Right lung (tissue), 5 donors: Measurements from ENCODE around the gene RUFY1. TPM values are rescaled to one million over a fixed set of nuclear protein-coding genes. Genes with fewer than 3 reads are reported as not detected.
"Not testable (repeated sequence)": the region's sequence is repeated elsewhere in the genome, so short reads cannot be mapped to it uniquely, and the experiment has no call there.

Source experiments
- DNase-seq, 2 donors: peaks; one replicate each; pipeline ENCODE4 v3.0.0-alpha.2; 2013
- polyA plus RNA-seq, 5 donors: library from polyadenylated mRNA; unstranded; fragments of 120-200 nt; gene quantifications; one replicate each; pipeline versions ENCODE4 v1.2.1 to v1.2.3, GENCODE V29; 2013; ENCODE audit warnings: inconsistent platforms in 1 of 5, low replicate concordance in 1 of 5; ENCODE audit not compliant: insufficient read length in 5 of 5, insufficient read depth in 1 of 5

Gene RUFY1
- polyA plus RNA-seq, 5 donors: 68.9 to 92.5 (median 77.2) TPM

DNA sequence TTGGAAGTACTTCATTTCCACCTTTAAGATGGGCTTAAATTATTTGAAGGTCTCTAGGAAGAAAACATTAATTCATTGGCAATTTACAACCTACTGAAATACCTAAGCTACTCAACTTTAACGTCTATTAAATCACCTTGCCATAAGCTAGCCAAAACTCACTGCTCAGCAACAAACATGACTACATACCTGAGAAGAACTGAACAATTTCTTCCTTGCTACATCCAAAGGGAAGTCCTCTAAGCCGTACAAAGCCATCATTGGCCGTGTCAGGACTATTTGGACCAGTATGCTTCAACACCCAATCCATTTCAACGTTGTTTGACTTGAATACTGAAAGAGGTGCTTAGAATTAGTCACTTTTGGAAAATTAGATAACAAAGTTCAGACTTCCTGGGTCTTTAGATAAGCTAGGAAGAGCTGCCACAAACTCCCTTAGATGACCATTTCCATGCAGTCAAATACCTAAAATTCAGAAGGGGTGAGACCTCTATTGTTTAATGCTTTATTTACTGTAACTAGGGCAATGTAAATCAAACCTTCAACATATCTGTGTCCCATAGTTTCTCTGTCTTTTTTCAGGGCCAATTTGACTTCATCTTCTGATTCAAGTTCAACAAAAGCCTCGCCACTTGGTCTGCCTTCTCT lies 70.5 kb downstream of the RUFY1 start:
- no peak for DNase-seq

DNA sequence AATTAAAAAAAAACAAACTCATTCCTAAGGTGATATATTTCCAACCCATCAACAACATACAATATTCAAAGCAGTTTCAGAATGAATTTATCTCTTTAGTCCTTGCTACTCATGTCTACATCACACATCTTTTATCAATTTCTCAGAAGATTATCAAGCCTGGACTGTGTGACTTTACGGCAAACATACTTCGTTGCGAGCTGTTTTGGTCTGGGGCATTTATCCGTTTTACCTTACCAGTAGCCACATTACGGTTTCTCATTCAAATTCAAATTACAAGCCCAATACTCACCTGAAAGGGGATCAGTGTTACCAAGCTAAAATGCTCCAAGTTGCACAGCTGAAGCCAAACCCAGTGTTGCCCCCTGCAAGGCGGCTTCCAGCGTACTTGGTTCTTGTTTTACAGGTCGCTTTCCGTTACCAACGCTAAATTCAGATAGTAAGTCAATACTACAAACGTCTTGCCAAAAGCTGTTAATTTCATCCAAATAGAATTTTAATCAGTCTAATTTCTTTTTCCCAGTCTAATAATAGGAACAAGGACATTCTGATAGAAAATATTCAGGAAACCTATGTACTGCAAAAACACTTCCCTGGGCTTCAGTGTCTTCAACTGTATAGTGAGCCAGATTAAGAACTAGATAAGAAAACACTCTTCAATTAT lies 71.3 kb downstream of the RUFY1 start:
- no peak for DNase-seq

DNA sequence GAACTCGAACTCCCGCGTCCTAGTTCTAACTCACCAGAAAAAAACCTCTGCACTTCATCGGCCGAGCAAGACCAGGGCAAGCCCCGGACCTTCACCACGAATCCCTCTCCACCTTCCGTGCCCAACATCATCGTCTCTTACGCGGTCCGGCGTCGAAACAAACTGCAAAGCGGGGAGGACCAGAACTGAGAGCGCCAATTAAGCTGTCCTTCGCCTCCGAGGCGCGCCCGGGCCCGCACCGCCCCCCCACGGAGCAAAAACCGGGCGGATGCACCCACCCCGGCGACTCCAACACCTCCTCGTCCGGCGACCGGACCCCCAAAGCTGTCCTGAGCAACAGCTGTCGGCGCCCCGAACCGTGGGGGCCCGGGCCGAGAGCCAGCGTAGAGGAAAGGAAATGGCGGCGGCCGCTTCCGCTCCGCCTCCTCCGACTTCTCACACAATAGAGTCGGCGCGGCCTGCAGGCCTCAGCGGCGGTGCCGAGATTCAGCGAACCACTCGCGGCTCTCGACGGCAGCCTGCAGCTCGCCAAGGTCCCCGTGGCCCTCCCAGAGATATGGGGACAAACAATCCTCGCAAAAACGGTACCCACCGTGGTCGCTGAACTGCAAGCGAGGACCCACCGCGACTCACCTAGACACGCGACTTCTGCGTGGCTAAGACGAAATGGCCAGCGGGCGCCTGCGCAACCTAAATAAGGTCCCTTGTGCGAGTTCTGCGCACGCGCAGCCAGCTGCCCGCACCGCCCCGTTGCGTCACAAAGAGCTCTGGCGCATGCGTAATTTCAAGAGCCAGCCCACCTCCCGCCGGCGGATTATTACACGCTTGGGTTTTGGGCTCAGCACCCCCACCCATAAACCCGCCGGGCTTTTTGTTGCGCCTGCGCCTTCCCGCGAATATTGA lies 72.9 kb downstream of the RUFY1 start, which contains the start of gene HNRNPH1:
HNRNPH1 (minus strand) TSS at position 669 of the 903 bp plus-strand sequence; CDS start at position 131, 538 bp downstream.
- DNase-seq: peak; percentile 99 to 100

DNA sequence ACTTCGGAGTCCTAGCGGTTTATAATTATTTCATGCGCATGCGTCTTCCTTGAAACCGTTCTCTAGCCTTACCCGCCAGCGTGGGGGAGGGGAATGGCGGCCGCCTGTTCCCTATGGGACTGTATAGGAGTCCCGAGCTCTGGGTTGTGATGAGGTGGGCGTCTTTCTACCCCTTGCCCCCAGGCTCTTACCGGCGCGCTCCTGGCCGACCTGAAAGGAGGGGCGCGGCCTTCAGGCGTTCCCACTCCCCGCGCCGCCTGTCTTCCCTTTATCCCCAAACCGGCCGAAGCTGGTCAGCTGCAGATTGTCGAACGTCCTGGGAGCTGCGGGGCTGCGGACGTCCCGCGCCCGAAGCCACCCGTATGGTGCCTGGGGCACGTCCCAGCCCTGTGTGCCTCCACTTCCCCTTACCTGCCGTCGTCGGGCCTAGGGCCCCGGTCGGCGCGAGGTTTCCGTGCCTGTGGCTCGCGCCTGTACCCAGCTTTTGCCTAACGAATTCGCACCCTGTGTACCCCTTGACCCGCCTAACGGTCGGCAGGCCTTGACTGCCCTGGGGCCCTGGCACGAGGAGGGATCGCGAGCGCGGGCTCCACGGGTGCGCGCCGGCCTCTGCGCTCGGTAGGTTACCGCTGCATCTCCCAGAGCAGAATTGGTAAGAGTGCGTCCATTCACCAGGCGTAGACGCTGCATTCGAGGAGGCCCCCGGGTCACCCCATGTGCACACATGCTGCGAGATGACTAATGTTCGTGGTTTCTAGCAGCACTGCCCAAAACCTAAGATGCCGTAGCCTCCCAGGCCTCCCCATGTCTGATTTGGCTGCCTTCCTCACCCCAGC lies 73.8 kb downstream of the RUFY1 start:
- no peak for DNase-seq

DNA sequence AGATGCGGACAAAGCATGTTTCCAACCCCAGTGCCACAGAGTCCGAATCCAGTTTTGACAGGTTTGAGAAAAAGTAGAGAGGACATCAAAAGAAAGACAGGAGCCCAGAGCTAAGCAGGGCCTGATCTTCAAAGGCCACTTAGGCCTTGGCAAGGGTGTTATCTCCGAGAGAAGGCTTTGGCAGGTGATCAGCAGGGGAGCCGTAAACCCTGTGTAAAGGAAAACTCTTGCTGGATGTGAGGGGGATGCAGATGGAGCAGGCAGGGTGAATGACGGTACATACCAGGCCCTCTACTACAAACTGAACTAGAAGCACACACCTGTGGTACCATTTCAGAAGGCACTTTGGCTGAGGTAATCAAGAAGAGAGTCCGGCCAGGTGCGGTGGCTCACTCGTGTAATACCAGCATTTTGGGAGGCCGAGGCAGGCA lies 74.5 kb downstream of the RUFY1 start:
- no peak for DNase-seq

DNA sequence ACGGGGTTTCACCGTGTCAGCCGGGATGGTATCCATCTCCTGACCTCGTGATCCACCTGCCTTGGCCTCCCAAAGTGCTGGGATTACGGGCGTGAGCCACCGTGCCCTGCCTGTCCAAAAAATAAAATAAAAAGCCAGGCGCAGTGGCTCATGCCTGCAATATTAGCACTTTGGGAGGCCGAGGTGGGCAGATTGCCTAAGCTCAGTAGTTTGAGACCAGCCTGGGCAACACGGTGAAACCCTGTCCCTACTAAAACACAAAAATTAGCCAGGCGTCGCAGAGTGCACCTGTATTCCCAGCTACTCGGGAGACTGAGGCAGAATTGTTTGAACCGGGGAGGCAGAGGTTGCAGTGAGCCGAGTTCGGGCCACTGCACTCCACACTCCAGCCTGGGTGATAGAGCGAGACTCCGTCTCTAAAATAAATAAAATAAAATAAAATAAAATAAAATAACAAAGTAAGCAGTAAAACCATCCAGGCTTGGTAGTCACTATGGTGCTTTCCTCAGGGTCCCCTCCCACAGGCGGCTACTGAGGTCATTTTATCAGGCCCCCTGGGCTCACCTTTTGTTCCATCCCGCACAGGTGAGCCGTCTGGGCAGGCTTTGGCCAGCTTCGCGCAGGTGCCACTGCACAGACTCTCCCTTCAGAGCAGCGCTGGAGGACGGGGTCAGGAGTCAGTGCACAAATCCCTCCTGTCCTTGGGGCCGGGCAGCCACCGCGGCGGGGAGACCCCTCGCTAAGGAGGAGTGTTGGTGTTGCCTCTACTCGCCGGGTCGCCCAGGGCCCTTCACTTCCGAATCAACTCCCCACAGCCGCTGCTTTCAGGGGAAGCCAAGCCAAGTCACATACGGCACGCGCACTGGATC lies 83.4 kb downstream of the RUFY1 start:
- not testable (repeated sequence) for DNase-seq

DNA sequence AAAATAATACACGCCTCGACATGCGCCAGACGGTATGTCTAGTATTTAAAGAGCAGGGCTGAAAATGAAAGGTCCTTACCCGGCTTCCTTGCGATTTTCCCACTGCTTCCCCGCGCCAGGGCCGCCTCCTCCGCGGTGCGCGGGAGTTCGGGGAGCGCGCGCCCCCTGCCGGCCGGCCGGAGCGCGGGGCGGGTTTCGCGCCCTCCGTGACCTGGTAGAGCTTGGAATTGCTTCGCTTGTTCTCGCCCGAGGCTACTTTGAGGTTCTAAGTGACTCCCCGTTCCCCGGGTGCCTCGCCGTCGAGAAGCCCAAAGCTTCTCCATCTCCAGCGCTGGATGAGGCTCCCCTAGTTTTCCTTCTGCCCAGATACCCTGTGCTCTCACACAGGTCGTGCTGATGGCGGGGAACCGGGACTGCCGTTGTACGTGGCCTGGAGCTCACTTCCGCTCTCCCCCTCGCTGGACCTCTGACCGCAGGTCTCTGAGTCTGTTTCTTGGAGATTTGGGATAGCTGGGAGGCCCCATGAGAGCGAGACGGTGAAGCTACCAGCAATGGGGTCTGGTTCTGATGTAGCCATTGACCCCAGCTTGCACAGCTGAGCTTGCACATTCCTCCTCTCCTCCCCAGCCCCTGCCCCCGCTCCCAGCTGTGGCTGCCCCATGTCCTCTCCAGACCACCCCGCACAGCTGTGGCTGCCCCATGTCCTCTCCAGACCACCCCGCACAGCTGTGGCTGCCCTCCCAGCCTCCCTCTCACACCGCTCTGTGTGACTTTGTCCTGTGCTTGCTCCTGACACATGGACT lies 84.2 kb downstream of the RUFY1 start:
- not testable (repeated sequence) for DNase-seq

DNA sequence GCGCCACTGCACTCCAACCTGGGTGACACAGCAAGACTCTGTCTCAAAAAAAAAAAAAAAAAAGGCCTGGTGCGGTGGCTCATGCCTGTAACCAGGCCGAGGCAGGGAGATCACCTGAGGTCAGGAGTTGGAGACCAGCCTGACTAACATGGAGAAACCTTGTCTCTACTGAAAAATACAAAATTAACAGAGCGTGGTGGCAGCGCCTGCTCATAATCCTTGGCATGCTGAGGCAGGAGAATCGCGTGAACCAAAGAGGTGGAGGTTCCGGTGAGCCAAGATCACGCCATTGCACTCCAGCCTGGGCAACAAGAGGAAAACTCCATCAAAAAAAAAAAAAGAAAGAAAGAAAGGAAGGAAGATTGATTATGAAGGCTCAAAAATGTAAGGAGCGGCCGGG lies 88.9 kb downstream of the RUFY1 start:
- not testable (repeated sequence) for DNase-seq

DNA sequence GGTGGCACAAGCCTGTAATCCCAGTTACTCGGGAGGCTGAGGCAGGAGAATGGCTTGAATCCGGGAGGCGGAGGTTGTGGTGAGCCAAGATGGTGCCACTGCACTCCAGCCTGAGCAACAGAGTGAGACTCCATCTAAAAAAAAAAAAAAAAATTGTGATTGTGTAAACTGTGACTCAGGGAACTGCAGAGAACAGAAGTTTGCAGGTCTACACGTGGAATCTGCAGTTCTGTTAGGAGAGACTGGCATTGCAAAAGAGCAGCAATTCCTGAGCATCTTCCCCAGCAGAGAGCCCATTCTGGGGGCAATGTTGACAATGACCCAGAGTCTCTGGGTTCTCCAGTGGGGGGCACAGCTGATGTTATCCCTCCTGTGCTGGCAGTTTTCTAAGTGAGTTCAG lies 91.4 kb downstream of the RUFY1 start:
- DNase-seq: not testable (repeated sequence)

DNA sequence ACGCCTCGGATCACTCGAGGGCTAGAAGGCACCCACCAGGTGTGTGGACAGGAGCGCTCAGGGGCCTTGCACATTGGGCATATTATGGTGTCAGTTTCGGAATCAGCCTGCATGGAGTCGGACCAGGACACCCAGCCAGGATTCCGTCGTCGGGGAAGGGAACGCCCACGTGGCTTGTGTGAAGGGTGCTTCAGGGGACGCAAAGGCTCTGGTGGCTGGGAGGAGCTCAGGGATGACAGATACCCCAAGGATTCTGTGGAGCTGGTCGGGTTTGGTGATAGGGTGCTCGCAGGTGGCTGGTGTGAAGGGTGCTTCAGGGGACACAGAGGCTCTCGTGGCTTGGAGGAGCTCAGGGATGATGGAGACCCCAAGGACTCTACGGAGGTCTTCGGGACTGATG lies 92.3 kb downstream of the RUFY1 start:
- not testable (repeated sequence) for DNase-seq

DNA sequence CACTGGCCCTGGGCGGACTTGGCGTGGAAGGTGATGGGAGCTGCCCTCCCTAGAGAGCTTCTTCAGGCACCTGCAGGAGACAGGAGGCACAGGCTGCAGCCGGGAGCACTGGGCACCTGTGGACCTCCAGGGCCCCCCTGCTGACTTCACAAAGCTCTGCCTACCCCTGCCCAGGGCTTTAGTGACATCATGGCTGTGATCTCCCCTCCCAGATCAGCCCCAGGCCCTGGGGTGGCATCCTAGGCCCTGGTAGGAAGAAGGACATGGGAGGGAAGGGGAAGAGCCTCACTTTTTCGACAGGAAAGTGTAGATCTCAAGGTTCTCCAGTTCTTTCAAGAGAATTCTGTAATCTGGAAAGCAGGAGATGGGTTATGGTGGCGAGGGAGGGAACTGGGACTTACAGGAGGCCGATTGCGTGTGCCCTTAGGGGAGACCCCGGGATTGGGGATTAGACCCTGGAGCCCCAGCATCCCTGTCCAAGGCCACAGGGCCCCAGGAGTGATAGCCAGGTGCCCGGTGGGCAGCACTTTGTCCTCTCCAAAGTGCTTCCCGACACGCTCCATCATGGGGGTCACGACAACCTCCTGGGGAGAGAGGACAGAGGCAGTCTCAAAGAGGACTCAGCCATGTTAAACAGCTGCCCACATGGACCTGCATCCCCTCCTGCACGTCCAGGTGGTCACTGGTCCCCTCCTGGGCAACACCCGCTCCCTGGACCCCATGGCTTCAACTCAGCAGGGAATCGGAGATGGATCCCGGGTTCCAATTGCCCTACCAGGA lies 93.0 kb downstream of the RUFY1 start:
- DNase-seq: not testable (repeated sequence)

DNA sequence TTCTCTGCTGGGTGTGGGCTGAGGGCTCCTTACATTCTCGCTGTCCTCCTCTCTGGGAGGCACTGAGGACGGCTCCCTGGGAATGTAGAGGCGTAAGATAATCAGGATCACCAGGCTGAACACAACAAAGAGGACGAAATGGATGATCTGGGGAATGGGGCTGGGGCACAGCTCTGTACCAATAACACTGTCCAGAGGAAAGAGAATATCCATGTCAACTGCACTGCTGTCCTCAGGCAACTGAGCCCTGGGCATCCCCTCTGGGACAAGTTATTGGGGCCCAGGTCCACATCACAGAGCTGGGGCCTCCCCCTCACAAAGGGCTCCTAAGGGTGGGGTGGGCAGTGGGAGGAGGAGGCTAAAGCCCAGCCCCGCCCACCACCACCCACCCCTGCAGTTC lies 94.4 kb downstream of the RUFY1 start:
- not testable (repeated sequence) for DNase-seq

DNA sequence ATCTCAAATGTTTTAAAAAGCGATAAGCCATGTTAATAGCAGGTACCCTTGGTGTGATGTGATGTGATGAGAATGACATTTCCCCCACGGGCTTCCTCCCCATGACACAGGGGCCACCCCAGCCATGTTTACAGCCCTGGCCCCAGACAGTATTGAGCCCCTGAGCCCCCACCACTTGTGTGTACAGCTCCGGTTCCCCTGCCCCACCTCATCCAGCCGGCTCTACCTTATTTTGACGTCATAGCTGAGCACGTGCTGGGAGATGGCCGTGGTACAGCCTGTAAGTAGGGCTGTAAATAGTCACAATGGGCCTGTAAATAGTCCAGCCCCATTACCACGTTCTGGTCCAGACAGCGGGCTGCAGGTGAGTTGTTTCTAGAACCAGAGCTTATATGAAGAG lies 98.1 kb downstream of the RUFY1 start:
- DNase-seq: no peak

DNA sequence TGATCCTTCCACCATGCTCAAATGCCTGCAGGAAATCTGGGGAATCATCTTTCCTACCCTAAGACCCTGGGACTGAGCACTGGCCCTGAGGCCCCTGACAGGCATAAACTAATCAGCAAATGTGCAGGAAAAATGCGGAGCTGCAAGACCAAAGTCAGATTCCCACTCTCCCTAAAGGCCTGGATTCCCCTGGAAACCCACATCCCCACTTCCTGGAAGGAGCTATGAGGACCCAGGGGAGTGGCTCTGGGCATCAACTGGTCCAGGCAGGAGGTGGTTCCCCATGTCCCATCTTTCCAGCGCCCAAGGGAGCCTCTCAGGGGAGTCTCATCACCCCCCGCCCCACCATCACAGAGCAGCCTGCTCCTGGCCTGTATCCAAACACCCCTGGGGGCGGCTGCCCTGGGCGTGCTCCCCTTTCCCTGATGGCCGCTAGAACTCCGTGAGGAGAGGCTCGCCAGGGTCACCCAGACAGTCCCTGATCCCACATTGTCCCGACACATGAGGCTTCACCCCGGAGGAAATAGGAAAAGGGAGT lies 98.9 kb downstream of the RUFY1 start:
- not testable (repeated sequence) for DNase-seq

DNA sequence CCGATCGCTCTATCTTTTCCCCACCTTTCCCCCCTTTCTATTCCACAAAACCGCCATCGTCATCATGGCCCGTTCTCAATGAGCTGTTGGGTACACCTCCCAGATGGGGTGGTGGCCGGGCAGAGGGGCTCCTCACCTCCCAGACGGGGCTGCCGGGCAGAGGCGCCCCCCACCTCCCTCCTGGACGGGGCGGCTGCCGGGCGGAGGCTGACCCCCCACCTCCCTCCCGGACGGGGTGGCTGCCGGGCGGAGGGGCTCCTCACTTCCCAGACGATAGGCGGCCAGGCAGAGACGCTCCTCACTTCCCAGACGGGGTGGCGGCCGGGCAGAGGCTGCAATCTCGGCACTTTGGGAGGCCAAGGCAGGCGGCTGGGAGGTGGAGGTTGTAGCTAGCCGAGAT lies 99.9 kb downstream of the RUFY1 start:
- not testable (repeated sequence) for DNase-seq

DNA sequence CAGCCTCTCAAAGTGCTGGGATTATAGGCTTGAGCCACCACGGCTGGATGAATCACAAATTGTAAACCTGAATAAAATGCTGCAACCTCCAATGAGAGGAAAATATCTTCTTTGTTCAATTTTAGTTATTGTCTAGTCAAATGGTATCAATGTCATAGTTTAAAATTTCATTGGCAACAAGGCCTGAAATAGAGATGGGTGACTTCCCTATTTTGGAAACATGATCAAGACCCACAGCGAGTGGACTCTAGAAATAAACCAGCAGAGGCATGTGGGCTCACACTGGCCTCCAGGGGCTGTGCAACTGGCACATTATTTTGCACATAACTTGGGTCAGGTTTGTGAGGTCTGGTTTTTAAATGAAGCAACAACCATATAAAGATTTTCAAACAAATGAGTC lies 102.8 kb downstream of the RUFY1 start:
- not testable (repeated sequence) for DNase-seq

DNA sequence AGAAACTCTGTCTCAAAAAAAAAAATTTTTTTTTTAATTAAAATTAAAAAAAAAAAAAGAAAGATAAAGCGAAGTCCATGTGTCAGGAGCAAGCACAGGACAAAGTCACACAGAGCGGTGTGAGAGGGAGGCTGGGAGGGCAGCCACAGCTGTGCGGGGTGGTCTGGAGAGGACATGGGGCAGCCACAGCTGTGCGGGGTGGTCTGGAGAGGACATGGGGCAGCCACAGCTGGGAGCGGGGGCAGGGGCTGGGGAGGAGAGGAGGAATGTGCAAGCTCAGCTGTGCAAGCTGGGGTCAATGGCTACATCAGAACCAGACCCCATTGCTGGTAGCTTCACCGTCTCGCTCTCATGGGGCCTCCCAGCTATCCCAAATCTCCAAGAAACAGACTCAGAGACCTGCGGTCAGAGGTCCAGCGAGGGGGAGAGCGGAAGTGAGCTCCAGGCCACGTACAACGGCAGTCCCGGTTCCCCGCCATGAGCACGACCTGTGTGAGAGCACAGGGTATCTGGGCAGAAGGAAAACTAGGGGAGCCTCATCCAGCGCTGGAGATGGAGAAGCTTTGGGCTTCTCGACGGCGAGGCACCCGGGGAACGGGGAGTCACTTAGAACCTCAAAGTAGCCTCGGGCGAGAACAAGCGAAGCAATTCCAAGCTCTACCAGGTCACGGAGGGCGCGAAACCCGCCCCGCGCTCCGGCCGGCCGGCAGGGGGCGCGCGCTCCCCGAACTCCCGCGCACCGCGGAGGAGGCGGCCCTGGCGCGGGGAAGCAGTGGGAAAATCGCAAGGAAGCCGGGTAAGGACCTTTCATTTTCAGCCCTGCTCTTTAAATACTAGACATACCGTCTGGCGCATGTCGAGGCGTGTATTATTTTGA lies 107.2 kb downstream of the RUFY1 start:
- DNase-seq: not testable (repeated sequence)
